IMR-90 (cell line): Measurements from ENCODE around the gene INPP5A. TPM values are rescaled to one million over a fixed set of nuclear protein-coding genes. Genes with fewer than 3 reads are reported as not detected.

Source experiments
- BHLHE40 ChIP-seq: fragments of 150-350 bp; IDR thresholded peaks from 2 replicates; pipeline ENCODE4 v1.6.1; 2016; ENCODE audit warnings: mild to moderate bottlenecking, low read depth, low read length
- CEBPB ChIP-seq: IDR thresholded peaks from 2 replicates; pipeline ENCODE4 v1.6.1; 2012; ENCODE audit warnings: low read depth, low read length, improper control_type of control experiment
- CHD1 ChIP-seq: IDR thresholded peaks from 2 replicates; pipeline ENCODE4 v1.6.1; 2012; ENCODE audit warnings: low read depth, low read length, improper control_type of control experiment
- FOS ChIP-seq: fragments of 150-350 bp; IDR thresholded peaks from 2 replicates; pipeline ENCODE4 v1.6.1; 2016; ENCODE audit warnings: low read depth, low read length
- MXI1 ChIP-seq: IDR thresholded peaks from 2 replicates; pipeline ENCODE4 v1.6.1; 2012; ENCODE audit warnings: low read depth, mild to moderate bottlenecking, low read length, moderate library complexity, borderline replicate concordance
- NFE2L2 ChIP-seq: fragments of 150-350 bp; IDR thresholded peaks from 2 replicates; pipeline ENCODE4 v1.6.1; 2016; ENCODE audit warnings: low read depth, mild to moderate bottlenecking, low read length
- RAD21 ChIP-seq: IDR thresholded peaks from 2 replicates; pipeline ENCODE4 v1.6.1; 2012; ENCODE audit warnings: low read length, improper control_type of control experiment
- SMC3 ChIP-seq: fragments of 150-350 bp; IDR thresholded peaks from 2 replicates; pipeline ENCODE4 v1.6.1; 2016; ENCODE audit warnings: low read depth, mild to moderate bottlenecking, antibody characterized with exemption, low read length, moderate library complexity
- polyA plus RNA-seq, 3 experiments: library from polyadenylated mRNA; depleted of rRNA; stranded (reverse); fragments of >200 nt; gene quantifications; 2 replicates each; pipeline ENCODE4 v1.2.3, GENCODE V29; 2012; ENCODE audit warnings: low replicate concordance in 1 of 3
- total RNA-seq: library from RNA; depleted of rRNA; stranded (reverse); fragments of >200 nt; gene quantifications from 2 replicates; pipeline ENCODE4 v1.2.3, GENCODE V29; 2012

The INPP5A gene
- total and polyA plus RNA-seq, 2 of the 4 experiments (the other 2 are of a cell fraction) = 21.4 to 36.7 TPM

- TF ChIP-seq BHLHE40 (no peak), NFE2L2 (no peak), RAD21 (no peak), CHD1 (no peak), FOS (no peak), CEBPB (no peak), MXI1 (no peak), SMC3 (no peak)
Observed at GRCh38 chr10:132684164-132684891, 146.7 kb downstream of the INPP5A start (continued).
